SK-N-MC (cell line): ENCODE measurements around the gene LY6G5C.

Source experiments
- EZH2 ChIP-seq: fragments of 200-600 bp; sonication (generic); IDR thresholded peaks from one replicate; pipeline ENCODE4 v1.6.1; 2017; ENCODE audit warnings: antibody characterized with exemption
- POLR2AphosphoS5 ChIP-seq: IDR thresholded peaks from 2 replicates; pipeline ENCODE4 v1.6.1; 2012; ENCODE audit warnings: mild to moderate bottlenecking, low read depth, low read length, borderline replicate concordance

GRCh38 chr6:31626952-31627351 lies 53.9 kb downstream of the LY6G5C start:
- TF ChIP-seq EZH2 (no peak), POLR2AphosphoS5 (no peak)
